Activated CD8-positive, alpha-beta memory T cell treated with anti-CD3 and anti-CD28 coated beads for 1 hour (primary cell): Measurements from ENCODE around the gene CRYBG2.
A peak's percentile ranks its signal among the peaks of the same experiment; 100 is the strongest.
"Not testable (repeated sequence)": the region's sequence is repeated elsewhere in the genome, so short reads cannot be mapped to it uniquely, and the experiment has no call there.

Experiments used
- DNase-seq, 2 donors: peaks; one replicate each; pipeline ENCODE4 v3.0.0-alpha.2; 2020; ENCODE audit warnings: low read depth in 1 of 2; ENCODE audit errors: extremely low read depth in 1 of 2

CRYBG2 gene

GRCh38 chr1:26296340-26297056, 57.4 kb downstream of the CRYBG2 start:
- DNase-seq: no peak

GRCh38 chr1:26295194-26296138, 58.5 kb downstream of the CRYBG2 start:
- no peak for DNase-seq

- DNase-seq: no peak
Observed at GRCh38 chr1:26293911-26294463, 59.9 kb downstream of the CRYBG2 start.

GRCh38 chr1:26292735-26293134, 61.2 kb downstream of the CRYBG2 start:
- DNase-seq: not testable (repeated sequence)

- DNase-seq: no peak
Observed at GRCh38 chr1:26291939-26292338, 62.0 kb downstream of the CRYBG2 start.

- no peak for DNase-seq
Observed at GRCh38 chr1:26291433-26291832, 62.5 kb downstream of the CRYBG2 start.

GRCh38 chr1:26290882-26291261, 63.1 kb downstream of the CRYBG2 start:
- DNase-seq: no peak

- DNase-seq: no peak
Observed at GRCh38 chr1:26290122-26290881, 63.6 kb downstream of the CRYBG2 start.

- no peak for DNase-seq
Observed at GRCh38 chr1:26289158-26290059, 64.5 kb downstream of the CRYBG2 start.

GRCh38 chr1:26288311-26288941, 65.5 kb downstream of the CRYBG2 start:
- DNase-seq: no peak

- no peak for DNase-seq
Observed at GRCh38 chr1:26287811-26288210, 66.1 kb downstream of the CRYBG2 start.

- DNase-seq: no peak
Observed at GRCh38 chr1:26287033-26287711, 66.8 kb downstream of the CRYBG2 start.

- DNase-seq: no peak
Observed at GRCh38 chr1:26286064-26286416, 67.9 kb downstream of the CRYBG2 start.

GRCh38 chr1:26285366-26286063, 68.4 kb downstream of the CRYBG2 start:
- no peak for DNase-seq

- peak; percentile 89 to 97 for DNase-seq
Observed at GRCh38 chr1:26284597-26285347, 69.2 kb downstream of the CRYBG2 start.

GRCh38 chr1:26283871-26284596, 69.9 kb downstream of the CRYBG2 start:
- DNase-seq: no peak

- DNase-seq: no peak
Observed at GRCh38 chr1:26283279-26283853, 70.6 kb downstream of the CRYBG2 start.
